ENCODE results near the gene KRT31.
A peak's percentile ranks its signal among the peaks of the same experiment; 100 is the strongest.
"Not testable (repeated sequence)": the region's sequence is repeated elsewhere in the genome, so short reads cannot be mapped to it uniquely, and the experiment has no call there.

The KRT31 gene

GRCh38 chr17:41386227-41386626, 11.2 kb downstream of the KRT31 start:
- no peak for DNase-seq

- DNase-seq = no peak
These were observed 13.7 kb downstream of the KRT31 start for GRCh38 chr17:41383690-41384089.

GRCh38 chr17:41382394-41382793, 15.0 kb downstream of the KRT31 start:
- no peak for DNase-seq

GRCh38 chr17:41381943-41382342, 15.5 kb downstream of the KRT31 start, which contains the start of gene KRT34:
Gene KRT34, minus strand, starts transcription at chr17:41382306. Its CDS starts 60 bp downstream, at chr17:41382246.
- DNase-seq = not testable (repeated sequence)

- not testable (repeated sequence) for DNase-seq
These were observed 17.3 kb downstream of the KRT31 start for GRCh38 chr17:41380091-41380490.

GRCh38 chr17:41377546-41377945, 19.9 kb downstream of the KRT31 start:
- no peak for DNase-seq

DNA sequence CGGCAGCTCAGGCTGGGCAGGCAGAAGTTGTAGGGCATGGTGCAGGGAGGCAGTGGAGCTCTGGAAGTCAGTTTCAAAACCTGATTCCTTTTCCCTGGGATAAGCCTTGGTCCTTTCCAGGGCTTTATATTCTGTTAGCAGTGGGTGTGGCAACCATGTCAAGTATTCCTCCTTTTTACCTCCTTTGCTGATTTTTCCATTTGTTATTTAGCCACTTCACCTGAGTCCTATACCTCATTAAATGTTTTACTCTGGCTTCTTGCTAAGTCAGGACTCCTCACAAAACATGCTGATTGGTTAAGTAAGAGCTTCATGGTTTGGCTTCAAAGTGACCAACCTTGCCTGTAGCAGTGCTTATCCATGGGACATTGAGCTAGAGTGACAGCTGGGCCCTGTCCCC, 27.7 kb downstream of the KRT31 start, which contains the start of gene KRT33B:
KRT33B (minus strand) TSS at position 101 of the 400 bp plus-strand sequence; CDS start at position 38, 63 bp downstream.
- DNase-seq = no peak

- no peak for DNase-seq
These were observed 28.4 kb downstream of the KRT31 start for GRCh38 chr17:41369023-41369422.

DNA sequence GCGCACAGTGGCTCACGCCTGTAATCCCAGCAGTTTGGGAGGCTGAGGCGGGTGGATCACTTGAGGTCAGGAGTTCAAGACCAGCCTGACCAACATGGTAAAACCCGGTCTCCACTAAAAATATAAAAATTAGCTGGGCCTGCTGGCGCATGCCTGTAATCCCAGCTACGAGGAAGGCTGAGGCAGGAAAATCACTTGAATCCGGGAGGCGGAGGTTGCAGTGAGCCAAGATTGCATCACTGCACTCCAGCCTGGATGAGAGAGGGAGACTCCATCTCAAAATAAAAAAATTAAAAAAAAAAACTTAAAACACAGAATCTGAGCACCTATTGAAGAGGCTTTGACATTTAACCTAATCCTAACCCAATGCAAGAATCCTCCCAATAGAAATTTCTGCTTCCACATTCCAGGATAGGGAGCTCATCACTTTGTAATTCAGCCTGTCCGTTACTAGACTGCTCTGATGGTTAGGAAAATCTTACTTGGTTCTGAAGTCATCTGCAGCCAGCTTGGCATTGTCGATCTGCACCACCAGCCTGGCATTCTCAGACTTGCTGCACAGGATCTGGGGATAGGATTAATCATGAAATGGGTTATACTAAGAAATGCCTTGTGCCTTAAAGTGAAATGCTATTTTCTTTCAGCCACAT, 29.9 kb downstream of the KRT31 start:
- no peak for DNase-seq

GRCh38 chr17:41366070-41366469, 31.3 kb downstream of the KRT31 start:
- DNase-seq = no peak

GRCh38 chr17:41363881-41364280, 33.5 kb downstream of the KRT31 start:
- DNase-seq = no peak

GRCh38 chr17:41360296-41360995, 37.0 kb downstream of the KRT31 start:
- DNase-seq = no peak

DNA sequence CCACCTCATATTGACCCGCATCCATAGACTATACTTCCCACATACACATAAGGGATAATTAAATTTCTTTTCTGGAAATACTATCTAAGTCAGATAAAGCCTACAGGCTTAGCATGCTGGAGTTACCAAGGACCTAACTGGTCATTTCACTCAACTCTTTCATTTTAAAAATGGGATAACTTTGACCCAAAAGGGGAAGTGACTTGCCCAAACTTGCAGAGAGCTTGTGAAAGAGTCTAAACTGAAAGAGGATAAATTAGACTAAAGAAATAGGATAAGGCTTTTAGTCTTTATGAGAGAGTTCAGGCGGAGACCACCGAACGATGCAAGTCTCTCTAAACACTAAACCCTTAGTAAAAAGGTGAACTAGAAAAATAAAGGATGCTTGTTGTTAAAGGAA, 42.9 kb downstream of the KRT31 start:
- DNase-seq = peak; percentile 25 to 46 (median 41)

- DNase-seq = no peak
These were observed 44.6 kb downstream of the KRT31 start for GRCh38 chr17:41352597-41353366.

DNA sequence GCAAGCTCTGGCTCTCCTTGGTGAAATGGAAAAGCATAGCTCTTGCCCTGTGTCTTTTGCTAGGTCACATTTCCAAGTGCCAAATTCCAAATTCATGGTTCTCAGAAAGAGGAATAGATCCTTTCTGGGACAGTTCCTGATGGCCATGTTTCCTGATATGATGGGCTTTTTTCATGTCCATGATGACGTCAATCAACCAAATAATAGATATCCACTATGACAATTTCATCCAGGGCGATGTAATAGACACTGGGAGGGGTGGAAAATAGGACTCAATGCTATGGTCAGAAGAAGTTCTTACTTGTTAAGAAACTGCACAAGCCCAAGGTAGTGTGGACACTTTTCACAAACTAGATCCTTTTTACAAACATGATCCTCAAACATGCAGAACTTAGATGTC, 46.2 kb downstream of the KRT31 start:
- DNase-seq = no peak

DNA sequence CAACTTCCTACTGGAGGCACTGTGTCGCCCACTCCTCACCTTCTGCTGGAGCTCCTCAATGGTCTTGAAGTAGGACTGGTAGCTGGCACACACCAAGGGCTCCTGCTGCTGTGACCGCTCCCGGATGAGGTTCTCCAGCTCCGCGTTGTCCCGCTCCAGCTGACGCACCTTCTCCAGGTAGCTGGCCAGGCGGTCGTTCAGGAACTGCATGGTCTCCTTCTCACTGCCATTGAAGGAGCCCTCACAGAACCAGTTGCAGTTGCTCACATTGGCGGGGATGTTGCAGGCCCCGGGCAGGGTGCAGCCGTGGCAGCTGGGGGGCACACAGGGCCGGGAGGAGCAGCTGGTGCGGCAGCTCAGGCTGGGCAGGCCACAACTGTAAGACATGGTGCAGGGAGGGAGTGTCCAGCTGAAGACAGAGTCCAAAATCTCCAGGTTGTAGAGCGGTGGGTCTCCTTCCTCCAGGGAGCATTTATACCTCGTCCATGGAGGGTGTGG, 47.0 kb downstream of the KRT31 start, which contains the start of gene KRT33A:
KRT33A (minus strand) TSS at position 448 of the 498 bp plus-strand sequence; CDS start at position 387, 61 bp downstream.
- DNase-seq = not testable (repeated sequence)

DNA sequence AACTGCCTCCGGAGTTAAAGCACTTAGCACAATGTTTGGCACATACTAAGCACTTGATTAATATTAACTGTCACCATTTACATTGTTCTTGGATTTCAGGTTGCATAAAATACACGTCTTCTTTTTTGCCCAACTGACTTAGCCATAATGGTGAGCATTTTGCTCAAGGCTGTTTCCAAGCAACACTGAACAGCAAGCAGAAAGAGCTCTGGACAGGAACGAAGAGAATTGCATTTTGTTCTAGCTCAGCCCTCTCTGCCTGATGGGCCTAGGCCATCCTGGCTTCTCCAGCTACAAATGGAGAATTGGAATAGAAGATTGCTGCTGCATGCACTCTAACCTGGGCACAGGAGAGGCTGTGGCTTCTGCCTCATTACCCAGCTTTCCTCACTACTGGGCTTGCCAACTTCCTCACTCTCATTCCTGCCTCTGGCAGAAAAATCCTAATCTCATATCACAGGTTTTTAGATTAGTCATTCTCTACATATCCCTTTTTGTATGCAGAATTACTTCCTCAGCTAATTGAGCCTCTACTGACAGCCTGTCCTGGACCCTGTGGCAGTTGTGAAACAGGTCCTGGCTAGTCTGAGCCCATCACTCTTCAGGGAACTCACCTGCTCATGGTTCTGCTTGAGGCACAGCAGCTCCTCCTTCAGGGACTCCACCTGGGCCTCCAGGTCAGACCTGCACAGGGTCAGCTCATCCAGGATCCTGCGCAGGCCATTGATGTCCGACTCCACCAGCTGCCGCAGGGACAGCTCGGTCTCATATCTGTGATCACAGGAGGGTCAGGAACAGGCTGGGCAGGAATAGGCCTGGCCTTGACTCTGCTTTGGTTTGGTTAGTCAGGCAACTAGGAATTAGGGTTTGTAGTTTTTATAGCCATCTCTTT, 49.3 kb downstream of the KRT31 start:
- no peak for DNase-seq

- DNase-seq = not testable (repeated sequence)
These were observed 51.0 kb downstream of the KRT31 start for GRCh38 chr17:41346421-41346820.

DNA sequence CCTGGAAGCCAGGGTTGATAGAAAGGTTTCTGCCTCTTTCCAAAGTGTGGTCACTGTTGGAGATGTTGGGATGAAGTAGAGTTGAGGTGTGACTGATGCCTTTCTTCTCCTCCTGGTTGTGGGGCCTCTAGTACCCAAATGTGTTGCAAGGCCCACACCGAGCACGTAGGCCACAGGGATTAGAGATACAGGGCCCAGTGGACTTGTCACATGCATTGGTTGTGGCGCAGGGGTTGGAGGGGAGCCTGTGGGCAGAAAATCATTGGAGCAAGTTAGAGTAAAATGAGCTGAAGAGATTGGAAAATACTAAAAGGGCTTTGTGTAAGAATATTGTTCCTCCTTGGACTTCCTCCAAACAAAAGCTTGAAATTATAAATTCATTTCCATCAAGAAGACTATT, 51.4 kb downstream of the KRT31 start:
- no peak for DNase-seq

Data from suppressor macrophage treated with lipopolysaccharide for 1 hour (primary cell).